Measurements from ENCODE around the gene ZBTB20. TPM values are rescaled to one million over a fixed set of nuclear protein-coding genes. Genes with fewer than 3 reads are reported as not detected.
A peak's percentile ranks its signal among the peaks of the same experiment; 100 is the strongest.

The ZBTB20 gene
- total RNA-seq, 2 donors from 2014 or later, result 112 to 120 TPM

DNA sequence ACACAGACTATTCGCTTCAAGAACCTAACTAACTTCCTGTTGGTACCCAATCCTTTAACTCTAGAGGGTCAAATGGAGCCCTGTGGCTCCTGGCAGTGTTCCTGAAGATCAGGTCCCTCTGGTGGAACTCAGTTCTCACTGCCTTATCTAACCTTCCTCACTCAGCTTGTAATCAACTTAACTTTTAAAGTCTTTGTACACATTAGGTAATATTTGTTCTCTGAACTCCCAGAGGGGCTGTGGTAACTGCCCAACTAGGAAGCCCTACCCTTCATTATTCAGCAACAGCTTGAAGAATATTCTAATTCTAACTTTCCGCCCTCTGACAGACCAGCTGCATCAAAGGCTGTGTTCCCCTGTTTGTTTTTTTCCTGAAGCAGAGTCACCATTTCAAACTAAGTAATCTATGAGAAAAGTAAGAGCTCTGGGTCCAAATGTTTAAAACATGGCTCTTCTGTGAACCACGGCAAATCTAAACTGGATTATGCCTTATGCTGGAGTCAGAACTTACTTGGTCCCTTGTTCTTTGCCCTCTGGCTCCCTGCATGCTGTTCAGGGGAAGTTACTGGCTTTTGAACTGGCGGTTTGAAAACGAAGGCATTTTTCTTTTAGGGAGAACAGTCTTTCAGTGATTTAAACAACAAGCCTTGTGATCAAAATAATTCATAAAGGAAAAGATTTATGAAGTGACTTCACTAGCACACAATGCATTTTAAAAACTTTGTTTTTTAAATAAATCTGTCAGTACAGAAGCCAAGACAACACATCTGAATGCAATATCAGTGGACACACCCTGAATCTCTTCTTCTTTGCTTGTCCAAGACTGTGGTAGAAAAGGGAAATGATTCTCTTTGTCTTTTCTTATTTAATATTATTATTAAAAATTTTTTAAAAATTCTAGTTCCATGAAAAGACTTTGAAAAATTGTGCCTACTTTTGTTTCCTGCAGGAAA is 487.7 kb downstream of the ZBTB20 start:
- ATAC-seq (ENCODE audit: insufficient number of reproducible peaks, low FRiP score, low read depth), result no peak
- peak overlapping the region in 1 of 2 donors; percentile 69 for H3K27ac ChIP-seq
- TF ChIP-seq, protein P1, sequence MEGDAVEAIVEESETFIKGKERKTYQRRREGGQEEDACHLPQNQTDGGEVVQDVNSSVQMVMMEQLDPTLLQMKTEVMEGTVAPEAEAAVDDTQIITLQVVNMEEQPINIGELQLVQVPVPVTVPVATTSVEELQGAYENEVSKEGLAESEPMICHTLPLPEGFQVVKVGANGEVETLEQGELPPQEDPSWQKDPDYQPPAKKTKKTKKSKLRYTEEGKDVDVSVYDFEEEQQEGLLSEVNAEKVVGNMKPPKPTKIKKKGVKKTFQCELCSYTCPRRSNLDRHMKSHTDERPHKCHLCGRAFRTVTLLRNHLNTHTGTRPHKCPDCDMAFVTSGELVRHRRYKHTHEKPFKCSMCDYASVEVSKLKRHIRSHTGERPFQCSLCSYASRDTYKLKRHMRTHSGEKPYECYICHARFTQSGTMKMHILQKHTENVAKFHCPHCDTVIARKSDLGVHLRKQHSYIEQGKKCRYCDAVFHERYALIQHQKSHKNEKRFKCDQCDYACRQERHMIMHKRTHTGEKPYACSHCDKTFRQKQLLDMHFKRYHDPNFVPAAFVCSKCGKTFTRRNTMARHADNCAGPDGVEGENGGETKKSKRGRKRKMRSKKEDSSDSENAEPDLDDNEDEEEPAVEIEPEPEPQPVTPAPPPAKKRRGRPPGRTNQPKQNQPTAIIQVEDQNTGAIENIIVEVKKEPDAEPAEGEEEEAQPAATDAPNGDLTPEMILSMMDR (IDR thresholded peaks at IDR 0.05), result no peak
- H3K4me3 ChIP-seq, result peak overlapping the region; percentile 55
- no peaks in the 10 kb centered on the region for H3K9me3 ChIP-seq
- DNase-seq (ENCODE audit: low spot score), result no peak
- no peaks in the 10 kb centered on the region for H3K36me3 ChIP-seq
- H3K4me1 ChIP-seq (ENCODE audit: control insufficient read depth in 1 of 2, low read depth in 2 of 2), result peaks cover 20 to 22% of the 10 kb centered on the region in 2 donors
- H3K27me3 ChIP-seq (replicated peaks; ENCODE audit: insufficient read depth), result no peaks in the 10 kb centered on the region

DNA sequence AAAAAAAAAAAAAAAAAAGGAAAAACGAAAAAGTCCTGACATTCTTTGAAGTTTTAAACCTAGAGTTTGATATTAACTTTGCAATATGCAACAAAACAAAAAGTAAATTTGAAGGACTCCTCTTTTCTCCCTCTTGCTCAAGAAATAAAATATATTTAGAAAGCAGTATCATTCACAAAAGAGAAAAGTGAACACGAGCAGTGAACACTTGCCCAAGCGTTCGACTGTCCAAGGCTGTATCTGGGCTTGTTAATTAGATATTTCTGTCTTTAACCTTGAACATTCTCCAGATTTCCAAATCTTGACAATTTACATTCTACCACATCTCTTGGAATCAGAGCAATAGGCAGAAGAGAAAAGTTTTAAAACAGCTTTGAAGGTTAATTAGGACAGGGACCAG is 495.5 kb downstream of the ZBTB20 start:
- peaks cover 20 to 27% of the 10 kb centered on the region in 2 donors for H3K4me1 ChIP-seq (ENCODE audit: control insufficient read depth in 1 of 2, low read depth in 2 of 2)
- H3K9me3 ChIP-seq, result no peaks in the 10 kb centered on the region
- TF ChIP-seq, protein P1 (IDR thresholded peaks at IDR 0.05), result no peak
- DNase-seq (ENCODE audit: low spot score) (no peak), ATAC-seq (ENCODE audit: insufficient number of reproducible peaks, low FRiP score, low read depth) (no peak)
- H3K36me3 ChIP-seq, result no peaks in the 10 kb centered on the region
- no peaks in the 10 kb centered on the region for H3K27me3 ChIP-seq (replicated peaks; ENCODE audit: insufficient read depth)
- no peak overlapping the region for H3K4me3 ChIP-seq
- H3K27ac ChIP-seq, result peak overlapping the region in 1 of 2 donors; percentile 20

DNA sequence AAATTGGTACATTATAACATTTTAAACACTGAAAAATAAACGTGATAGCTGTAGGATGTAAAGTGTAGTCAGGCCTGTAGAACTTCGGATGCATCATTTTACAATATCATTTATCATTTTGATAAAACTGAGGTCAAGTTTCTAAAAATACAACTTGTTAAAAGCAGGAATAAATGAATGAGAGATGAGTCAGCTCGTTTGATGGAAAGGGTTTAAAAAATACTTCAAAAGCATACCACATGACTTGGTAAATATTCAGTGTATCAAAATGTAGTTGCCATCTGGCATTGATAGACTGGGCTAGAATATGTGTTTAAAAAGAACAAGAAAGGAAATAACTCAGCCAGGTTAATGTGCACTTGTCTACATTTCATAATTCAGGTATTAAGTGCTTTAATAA is 496.3 kb downstream of the ZBTB20 start:
- Histone ChIP-seq H3K4me3 (no peak overlapping the region), H3K9me3 (no peaks in the 10 kb centered on the region), H3K4me1 (ENCODE audit: control insufficient read depth in 1 of 2, low read depth in 2 of 2) (peaks cover 24 to 27% of the 10 kb centered on the region in 2 donors), H3K27me3 (replicated peaks; ENCODE audit: insufficient read depth) (no peaks in the 10 kb centered on the region), H3K27ac (peak overlapping the region in 1 of 2 donors; percentile 20), H3K36me3 (no peaks in the 10 kb centered on the region)
- no peak for DNase-seq (ENCODE audit: low spot score)
- no peak for ATAC-seq (ENCODE audit: insufficient number of reproducible peaks, low FRiP score, low read depth)
- TF ChIP-seq, protein P1 (IDR thresholded peaks at IDR 0.05), result no peak

DNA sequence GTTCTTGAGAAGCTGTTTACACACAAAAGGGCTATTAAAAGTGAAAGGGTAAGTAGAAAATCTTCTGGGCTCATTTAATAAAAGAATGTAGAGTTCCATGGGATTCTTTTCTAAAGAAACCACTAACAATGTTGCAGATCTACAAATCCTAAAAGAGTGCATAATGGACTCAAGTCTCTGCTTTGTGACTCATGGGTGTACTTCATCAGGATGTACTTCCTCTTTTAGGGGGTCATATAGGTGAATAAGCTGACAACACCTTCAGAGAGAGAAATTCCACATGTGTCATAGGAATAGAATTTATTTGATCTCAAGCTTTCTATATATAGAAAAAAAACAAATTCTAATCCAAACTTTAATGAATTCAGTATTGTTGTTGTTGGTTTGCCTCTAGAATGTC is 497.8 kb downstream of the ZBTB20 start:
- TF ChIP-seq, protein P1 (IDR thresholded peaks at IDR 0.05), result no peak
- Histone ChIP-seq H3K4me3 (no peak overlapping the region), H3K9me3 (no peaks in the 10 kb centered on the region), H3K4me1 (ENCODE audit: control insufficient read depth in 1 of 2, low read depth in 2 of 2) (peaks cover 26 to 27% of the 10 kb centered on the region in 2 donors), H3K36me3 (no peaks in the 10 kb centered on the region), H3K27ac (peak overlapping the region in 1 of 2 donors; percentile 50), H3K27me3 (replicated peaks; ENCODE audit: insufficient read depth) (no peaks in the 10 kb centered on the region)
- no peak for DNase-seq (ENCODE audit: low spot score)
- no peak for ATAC-seq (ENCODE audit: insufficient number of reproducible peaks, low FRiP score, low read depth)

DNA sequence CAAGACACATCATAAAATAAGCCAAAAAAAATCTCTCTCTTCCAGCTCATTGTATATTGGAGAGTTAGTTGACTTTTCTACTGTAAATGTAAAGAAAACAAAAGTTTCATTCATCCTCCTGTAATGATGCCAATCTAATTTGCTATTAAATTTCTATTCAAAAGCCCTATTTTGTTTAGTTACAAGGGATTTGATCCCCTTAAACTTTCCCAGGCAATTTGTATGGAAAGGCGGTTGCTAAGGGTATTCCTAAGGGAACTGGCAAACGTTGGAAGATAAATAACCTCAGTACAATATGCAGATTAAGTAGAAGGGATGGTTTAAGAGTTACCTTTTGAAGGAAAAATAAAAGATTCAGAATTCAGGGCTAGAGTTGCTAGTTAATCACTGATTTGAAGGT is 500.6 kb downstream of the ZBTB20 start:
- H3K4me1 ChIP-seq (ENCODE audit: control insufficient read depth in 1 of 2, low read depth in 2 of 2), result peaks cover 25 to 26% of the 10 kb centered on the region in 2 donors
- no peak overlapping the region for H3K4me3 ChIP-seq
- TF ChIP-seq, protein P1 (IDR thresholded peaks at IDR 0.05), result no peak

More for the DNA sequence above, 500.6 kb downstream of the ZBTB20 start:
- Histone ChIP-seq H3K27ac (no peak overlapping the region), H3K9me3 (no peaks in the 10 kb centered on the region), H3K27me3 (replicated peaks; ENCODE audit: insufficient read depth) (no peaks in the 10 kb centered on the region), H3K36me3 (no peaks in the 10 kb centered on the region)
- ATAC-seq (ENCODE audit: insufficient number of reproducible peaks, low FRiP score, low read depth), result no peak
- no peak for DNase-seq (ENCODE audit: low spot score)
